HepG2 (cell line): Measurements from ENCODE around the gene ATP5PB. TPM values are rescaled to one million over a fixed set of nuclear protein-coding genes. Genes with fewer than 3 reads are reported as not detected.
A peak's percentile ranks its signal among the peaks of the same experiment; 100 is the strongest.

ENCODE experiments used
- ATAC-seq: fragments of 200-7000 bp; cut with Tn5 transposase; 3 replicates; pipeline ENCODE4 v1.9.1; 2020; ENCODE audit warnings: mild to moderate bottlenecking, moderate library complexity
- BruUV-seq: library from RNA; stranded (reverse); fragments of 400-500 nt; replicated peaks from 2 replicates; lab custom pipeline; 2021; lab: Mats Ljungman, UMichigan
- CTCF ChIA-PET: fragments of 300-600 bp; formaldehyde crosslinking; extraction: SDS; loops from one replicate; lab custom pipeline; 2021; ENCODE audit warnings: low total read pairs, inconsistent platforms, low intra/inter-chr PET ratio; lab: Yijun Ruan, JAX
- POLR2A ChIA-PET: fragments of 350-600 bp; sonication (Branson Sonifier 250); formaldehyde crosslinking; loops from one replicate; lab custom pipeline; 2020; ENCODE audit warnings: antibody characterized with exemption, inconsistent platforms; lab: Yijun Ruan, JAX
- DNase-seq: peaks from one replicate; pipeline ENCODE4 v3.0.0-alpha.2; 2015; ENCODE audit warnings: low spot score
- FAIRE-seq: peaks from 3 replicates; lab custom pipeline; 2011; peaks lifted over from hg19 to GRCh38; lab: Jason Lieb, UNC
- H2AFZ ChIP-seq: one replicate; pipeline ENCODE4 v1.6.1; 2011; ENCODE audit warnings: low read length, inconsistent platforms
- H3K27ac ChIP-seq: fragments of 300-600 bp; 3 replicates; pipeline ENCODE4 v1.8.0; 2011; ENCODE audit warnings: mixed run types, mild to moderate bottlenecking, mixed read lengths, low read length, inconsistent platforms; ENCODE audit not compliant: insufficient read depth; ENCODE audit errors: extremely low read length
- H3K27me3 ChIP-seq, 2 experiments: fragments of 200-600 bp in 1 of 2; 2 replicates in 1 of 2; 3 replicates in 1 of 2; pipeline versions ENCODE4 v1.6.0 to v1.8.0; 2011; ENCODE audit warnings: low read length in 2 of 2, mild to moderate bottlenecking in 2 of 2, moderate library complexity in 2 of 2, inconsistent platforms in 1 of 2; ENCODE audit not compliant: insufficient read depth in 2 of 2, control insufficient read depth in 1 of 2
- H3K36me3 ChIP-seq, 2 experiments: fragments of 200-600 bp in 1 of 2; replicated peaks in 1 of 2; 2 replicates in 1 of 2; 3 replicates in 1 of 2; pipeline versions ENCODE4 v1.5.1 to v1.8.0; 2011; ENCODE audit warnings: low read length in 2 of 2, inconsistent platforms in 1 of 2; ENCODE audit not compliant: insufficient read depth in 2 of 2, control insufficient read depth in 1 of 2
- H3K4me1 ChIP-seq: 2 replicates; pipeline ENCODE4 v1.5.1; 2012; ENCODE audit warnings: low read length, inconsistent platforms; ENCODE audit not compliant: insufficient read depth
- H3K4me2 ChIP-seq: 2 replicates; pipeline ENCODE4 v1.6.0; 2011; ENCODE audit warnings: low read depth, low read length, inconsistent platforms
- H3K4me3 ChIP-seq, 3 experiments: fragments of 200-600 bp in 1 of 3; sonication (generic), shearing (Covaris generic) in 1 of 3; replicated peaks in 1 of 3; 2 replicates each; pipeline ENCODE4 v1.5.1; 2011 to 2016; ENCODE audit warnings: low read length in 3 of 3, inconsistent platforms in 2 of 3, low read depth in 2 of 3, mild to moderate bottlenecking in 2 of 3, control low read depth in 1 of 3, mixed read lengths in 1 of 3; ENCODE audit not compliant: insufficient read depth in 1 of 3
- H3K79me2 ChIP-seq: one replicate; pipeline ENCODE4 v1.6.1; 2011; ENCODE audit warnings: low read length, inconsistent platforms; ENCODE audit not compliant: insufficient read depth
- H3K9ac ChIP-seq: 2 replicates; pipeline ENCODE4 v1.6.0; 2011; ENCODE audit warnings: mild to moderate bottlenecking, low read depth, low read length, inconsistent platforms; ENCODE audit not compliant: insufficient read depth
- H3K9me3 ChIP-seq: 2 replicates; pipeline ENCODE4 v1.5.1; 2012; ENCODE audit warnings: mild to moderate bottlenecking, low read length
- H4K20me1 ChIP-seq: 2 replicates; pipeline ENCODE4 v1.6.0; 2011; ENCODE audit warnings: inconsistent platforms, mild to moderate bottlenecking, low read length, moderate library complexity; ENCODE audit not compliant: insufficient read depth
- MAFF ChIP-seq: IDR thresholded peaks from 2 replicates; pipeline ENCODE4 v1.6.1; 2011; ENCODE audit warnings: low read depth, low read length, improper control_type of control experiment
- PHF20 ChIP-seq: sonication (generic); formaldehyde crosslinking; IDR thresholded peaks from 2 replicates; pipeline ENCODE4 v1.5.0; 2020; ENCODE audit warnings: mild to moderate bottlenecking, missing genetic modification reagents
- ZNF329 ChIP-seq: sonication (generic); formaldehyde crosslinking; IDR thresholded peaks from 2 replicates; pipeline ENCODE4 v1.9.0; 2021; ENCODE audit warnings: low read depth, mild to moderate bottlenecking, missing genetic modification reagents
- ZNF407 ChIP-seq: sonication (generic); formaldehyde crosslinking; IDR thresholded peaks from one replicate; pipeline ENCODE4 v1.5.1; 2020; ENCODE audit warnings: mild to moderate bottlenecking, missing genetic modification reagents; ENCODE audit errors: not compliant biosample characterization
- ZSCAN29 ChIP-seq: sonication (generic); formaldehyde crosslinking; conservative IDR thresholded peaks from 2 replicates; pipeline ENCODE4 v1.4.0; 2020; ENCODE audit warnings: mild to moderate bottlenecking, missing genetic modification reagents
- WGBS: methylation state at CpG from one replicate; pipeline ENCODE4 v1.1.6; 2017; ENCODE audit warnings: low lambda C conversion rate; 5-methylcytosine and 5-hydroxymethylcytosine counted together
- in situ Hi-C: cut with HindIII; loops from 2 replicates; pipeline ENCODE4 v1.10.0; 2017; ENCODE audit warnings: low pct_unique_long_range_greater_than_20kb; ENCODE audit not compliant: extremely low pct_ligation_motif_present
- intact Hi-C: fragments of 100-400 bp; cut with micrococcal nuclease; formaldehyde crosslinking; loops from one replicate; pipeline ENCODE4 v1.10.0; 2022; ENCODE audit not compliant: unreplicated experiment
- polyA plus RNA-seq, 8 experiments: library from polyadenylated mRNA; depleted of rRNA in 3 of 8; stranded (reverse) in 7 of 8; unstranded in 1 of 8; fragments of >200 nt; fragmentation: Illumina TruSeq in 4 of 8; extraction: Trizol in 4 of 8; gene quantifications; 2 replicates each; pipeline versions ENCODE4 v1.2.1 to v1.2.3, GENCODE V29; 2011 to 2016; ENCODE audit warnings: low read depth in 4 of 8, missing spikeins in 1 of 8, mixed read lengths in 1 of 8; ENCODE audit not compliant: insufficient read depth in 1 of 8
- total RNA-seq, 5 experiments: library from RNA; depleted of rRNA; stranded (reverse); fragments of >200 nt; fragmentation: Illumina TruSeq; extraction: Trizol; gene quantifications; 2 replicates each; pipeline ENCODE4 v1.2.3, GENCODE V29; 2016; ENCODE audit warnings: low read depth in 1 of 5

The ATP5PB gene
- total and polyA plus RNA-seq, 2 of the 13 experiments (the other 11 are each of a cell fraction or from before 2014, with no cell fraction given), result 297 to 541 TPM

DNA sequence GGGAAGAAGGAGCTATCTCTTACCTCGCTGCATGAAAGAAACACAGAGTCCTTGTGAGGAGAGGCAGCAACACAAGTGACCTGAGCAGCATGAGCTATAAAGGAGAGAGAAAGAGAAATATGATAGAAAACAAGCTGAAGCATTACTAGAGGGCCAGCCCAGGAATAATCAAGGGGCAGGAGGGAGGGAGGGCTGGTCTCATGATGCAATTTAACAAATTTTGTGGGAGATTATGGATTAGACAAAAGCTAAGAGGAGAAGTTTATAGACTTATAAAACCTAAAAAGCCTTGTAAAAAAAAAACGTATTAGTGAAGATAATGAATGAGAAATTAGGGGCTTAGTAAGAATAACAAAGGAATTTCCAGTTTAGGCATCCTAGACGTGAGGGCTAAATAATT lies 5.2 kb upstream of the ATP5PB start (continued):
- TF ChIP-seq ZNF407 (CRISPR knock-in tag) (no peak), MAFF (no peak)
- TF ChIP-seq, all 625 proteins: peak for 0

- DNase-seq (no peak), FAIRE-seq (no peak), ATAC-seq (no peak)
- Histone ChIP-seq H3K9me3 (no peaks in the 10 kb centered on the region), H3K9ac (no peak overlapping the region), H3K4me1 (peaks cover 69% of the 10 kb centered on the region), H3K27ac (peak overlapping the region; percentile 86), H4K20me1 (no peaks in the 10 kb centered on the region), H3K4me3 (peak overlapping the region in 1 of 3 experiments; percentile 22; a peak in 1 of 6 replicates), H3K27me3 (no peaks in the 10 kb centered on the region; a peak in 1 of 5 replicates), H3K79me2 (peaks cover 48% of the 10 kb centered on the region), H2AFZ (no peak overlapping the region), H3K4me2 (peak overlapping the region; percentile 76), H3K36me3 (peaks cover 16 to 33% of the 10 kb centered on the region in 2 experiments)
- BruUV-seq, result no TSS peak
- no peak for TF ChIP-seq ZNF329 (CRISPR knock-in tag)
- no peak for TF ChIP-seq PHF20
- TF ChIP-seq ZSCAN29 (CRISPR knock-in tag), result no peak
- WGBS, result 72% methylated on average over 4 of the region's 4 CpGs
- intact Hi-C loops (no loop called here), in situ Hi-C loops (no loop called here)
- POLR2A ChIA-PET, result interaction anchor here (1.6 kb wide), 1 partner anchor 9 kb away, joined by 4 read pairs; no protein-coding TSS in a partner anchor
- CTCF ChIA-PET, result no interaction called here
These were observed 2.7 kb upstream of the ATP5PB start for GRCh38 chr1:111446546-111446945.
